Posterior vena cava (tissue), 2 donors: ENCODE measurements around the gene C3orf62. TPM values are rescaled to one million over a fixed set of nuclear protein-coding genes. Genes with fewer than 3 reads are reported as not detected.
"Not testable (repeated sequence)": the region's sequence is repeated elsewhere in the genome, so short reads cannot be mapped to it uniquely, and the experiment has no call there.

Experiments
- DNase-seq: peaks from one replicate; pipeline ENCODE4 v3.0.0-alpha.2; 2020; ENCODE audit warnings: low spot score
- intact Hi-C, 2 donors: fragments of 100-400 bp; cut with DNase I; formaldehyde crosslinking; loops; one replicate each; pipeline versions ENCODE4 v1.14.1 to v1.14.2; 2022 to 2023
- total RNA-seq, 2 donors: library from RNA; stranded (reverse); fragmentation: NEBNext Ultra II Directional; extraction: Animal tissue kit (Norgen Biotek cat#: 25700); gene quantifications; one replicate each; pipeline ENCODE4 v1.2.1, GENCODE V29; 2021
- donor health status: DM: yes; HTN: yes; CAD: no.
- donor health status: DM: yes; HTN: yes; CAD: no.

The C3orf62 gene
- total RNA-seq, 2 donors from 2014 or later: 2.6 to 3.3 TPM

- intact Hi-C loops: no loop called here
- no peak for DNase-seq
Observed at GRCh38 chr3:49271047-49271446, 6.0 kb downstream of the C3orf62 start.

- intact Hi-C loops: no loop called here
- no peak for DNase-seq
Observed at GRCh38 chr3:49270156-49270500, 6.9 kb downstream of the C3orf62 start.

- no peak for DNase-seq
- intact Hi-C loops: loop anchor here in 1 of 2 donors (5.0 kb wide), 1 partner anchor 1008 kb away; the partner anchor contains the start of gene LSMEM2
Observed at GRCh38 chr3:49269443-49270155, 7.4 kb downstream of the C3orf62 start.

- intact Hi-C loops: loop anchor here in 1 of 2 donors (5.0 kb wide), 1 partner anchor 1011 kb away; the partner anchor contains the start of gene LSMEM2
- no peak for DNase-seq
Observed at GRCh38 chr3:49266410-49267095, 10.5 kb downstream of the C3orf62 start.

GRCh38 chr3:49265661-49266386 lies 11.2 kb downstream of the C3orf62 start:
- no peak for DNase-seq
- intact Hi-C loops: loop anchor here in 1 of 2 donors (5.0 kb wide), 1 partner anchor 1011 kb away; the partner anchor contains the start of gene LSMEM2

GRCh38 chr3:49263159-49263889 lies 13.7 kb downstream of the C3orf62 start:
- DNase-seq: no peak
- intact Hi-C loops: no loop called here

GRCh38 chr3:49260806-49261324 lies 16.2 kb downstream of the C3orf62 start:
- DNase-seq: peak; percentile 56

GRCh38 chr3:49257187-49257586 lies 19.8 kb downstream of the C3orf62 start:
- peak; percentile 31 for DNase-seq
- intact Hi-C loops: no loop called here

More at GRCh38 chr3:49260806-49261324, 16.2 kb downstream of the C3orf62 start:
- intact Hi-C loops: no loop called here

- intact Hi-C loops: no loop called here
- peak; percentile 22 for DNase-seq
Observed at GRCh38 chr3:49255718-49256511, 21.1 kb downstream of the C3orf62 start.

- peak; percentile 14 for DNase-seq
- intact Hi-C loops: no loop called here
Observed at GRCh38 chr3:49255112-49255511, 21.9 kb downstream of the C3orf62 start.

- intact Hi-C loops: no loop called here
- no peak for DNase-seq
Observed at GRCh38 chr3:49253512-49253911, 23.5 kb downstream of the C3orf62 start.

GRCh38 chr3:49248840-49249227 lies 28.2 kb downstream of the C3orf62 start:
- no peak for DNase-seq

GRCh38 chr3:49244581-49245205 lies 32.3 kb downstream of the C3orf62 start:
- intact Hi-C loops: no loop called here

More at GRCh38 chr3:49248840-49249227, 28.2 kb downstream of the C3orf62 start:
- intact Hi-C loops: no loop called here

GRCh38 chr3:49240091-49240490 lies 36.9 kb downstream of the C3orf62 start:
- intact Hi-C loops, DNase-seq: not testable (repeated sequence)

More at GRCh38 chr3:49244581-49245205, 32.3 kb downstream of the C3orf62 start:
- DNase-seq: no peak

GRCh38 chr3:49238274-49239127 lies 38.5 kb downstream of the C3orf62 start:
- DNase-seq: no peak
- intact Hi-C loops: no loop called here

GRCh38 chr3:49237344-49237743 lies 39.7 kb downstream of the C3orf62 start:
- no peak for DNase-seq
- intact Hi-C loops: no loop called here

- DNase-seq: no peak
- intact Hi-C loops: no loop called here
Observed at GRCh38 chr3:49236226-49236625, 40.8 kb downstream of the C3orf62 start.
